Nephron (organoid): Measurements from ENCODE around the gene NFS1.

Experiments used
- H3K27ac Mint-ChIP-seq, 3 experiments: 2 replicates each; pipeline ENCODE4 v1.8.0; 2020; ENCODE audit warnings: mixed read lengths in 3 of 3, mild to moderate bottlenecking in 2 of 3, moderate library complexity in 1 of 3
- H3K27me3 Mint-ChIP-seq: 2 replicates; pipeline ENCODE4 v1.8.0; 2021; ENCODE audit warnings: low read depth, mild to moderate bottlenecking, moderate library complexity, mixed read lengths
- H3K36me3 Mint-ChIP-seq: 2 replicates; pipeline ENCODE4 v1.8.0; 2020; ENCODE audit warnings: low read depth, mixed read lengths
- H3K4me1 Mint-ChIP-seq: 2 replicates; pipeline ENCODE4 v1.8.0; 2020; ENCODE audit warnings: mixed read lengths
- H3K4me3 Mint-ChIP-seq, 3 experiments: 2 replicates each; pipeline ENCODE4 v1.8.0; 2020; ENCODE audit warnings: mild to moderate bottlenecking in 3 of 3, mixed read lengths in 3 of 3, moderate library complexity in 2 of 3
- H3K9me3 Mint-ChIP-seq: 2 replicates; pipeline ENCODE4 v1.8.0; 2020; ENCODE audit warnings: mixed read lengths
- TF ChIP-seq, protein P1 (sequence below), 3 experiments: fragments of 200-600 bp; sonication (generic); IDR thresholded peaks; one replicate each; pipeline ENCODE4 v1.5.0; 2021; ENCODE audit warnings: antibody characterized with exemption in 3 of 3; ENCODE audit not compliant: unreplicated experiment in 3 of 3

The NFS1 gene

DNA sequence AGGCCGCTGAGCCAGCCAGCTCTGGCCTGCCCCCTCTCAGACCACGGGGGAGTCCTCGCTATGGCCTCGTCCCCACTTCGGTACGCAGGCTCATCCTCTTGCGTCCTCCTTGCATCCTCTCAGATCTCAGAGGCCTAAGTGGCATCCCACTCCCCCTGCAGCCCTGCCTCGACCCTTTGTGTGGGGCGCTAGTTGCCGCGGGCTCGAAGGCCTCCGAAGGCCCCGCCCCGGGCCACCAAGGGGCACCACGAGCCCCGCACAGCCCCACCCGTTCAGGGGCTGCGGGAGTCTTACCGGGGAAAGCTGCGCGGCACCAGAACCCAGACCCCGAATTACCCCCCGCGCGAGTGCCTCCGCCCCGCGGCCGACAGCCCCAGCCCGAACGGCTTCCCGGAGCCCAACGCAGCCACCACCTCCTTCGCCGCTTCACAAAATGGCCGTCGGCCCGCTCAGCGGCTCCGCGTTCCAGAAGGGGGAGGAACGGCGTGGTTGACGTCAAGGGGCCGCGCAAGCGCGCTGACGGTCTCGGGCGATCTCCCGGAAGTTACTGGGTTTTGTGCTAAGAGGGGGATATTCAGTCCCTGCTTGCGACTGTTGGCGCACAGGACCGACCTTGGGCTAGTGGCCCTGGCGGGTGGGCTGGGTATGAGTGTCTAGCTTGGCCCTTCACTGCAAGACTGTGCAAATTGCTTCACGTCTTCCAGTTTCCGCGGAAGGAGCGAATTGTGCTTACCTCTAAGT lies 34.5 kb downstream of the NFS1 start, which contains the start of the genes CPNE1 and RBM12:
Gene CPNE1, minus strand, starts transcription at position 435 of the 741 bp plus-strand sequence. CDS start 31,977 bp downstream, outside the sequence.
Gene RBM12, minus strand, starts transcription at position 435 of the 741 bp plus-strand sequence. CDS start 9,578 bp downstream, outside the sequence.
- Mint-ChIP-seq H3K27me3 (peaks cover 3% of the 10 kb centered on the region), H3K4me3 (peak within 1 kb of the TSS; percentile 95 to 100 (median 97)), H3K36me3 (peaks cover 17% of the 10 kb centered on the region), H3K27ac (peak within 1 kb of the TSS; percentile 96 to 100 (median 99)), H3K4me1 (peaks cover 44% of the 10 kb centered on the region), H3K9me3 (no peaks in the 10 kb centered on the region)
- TF ChIP-seq, protein P1, sequence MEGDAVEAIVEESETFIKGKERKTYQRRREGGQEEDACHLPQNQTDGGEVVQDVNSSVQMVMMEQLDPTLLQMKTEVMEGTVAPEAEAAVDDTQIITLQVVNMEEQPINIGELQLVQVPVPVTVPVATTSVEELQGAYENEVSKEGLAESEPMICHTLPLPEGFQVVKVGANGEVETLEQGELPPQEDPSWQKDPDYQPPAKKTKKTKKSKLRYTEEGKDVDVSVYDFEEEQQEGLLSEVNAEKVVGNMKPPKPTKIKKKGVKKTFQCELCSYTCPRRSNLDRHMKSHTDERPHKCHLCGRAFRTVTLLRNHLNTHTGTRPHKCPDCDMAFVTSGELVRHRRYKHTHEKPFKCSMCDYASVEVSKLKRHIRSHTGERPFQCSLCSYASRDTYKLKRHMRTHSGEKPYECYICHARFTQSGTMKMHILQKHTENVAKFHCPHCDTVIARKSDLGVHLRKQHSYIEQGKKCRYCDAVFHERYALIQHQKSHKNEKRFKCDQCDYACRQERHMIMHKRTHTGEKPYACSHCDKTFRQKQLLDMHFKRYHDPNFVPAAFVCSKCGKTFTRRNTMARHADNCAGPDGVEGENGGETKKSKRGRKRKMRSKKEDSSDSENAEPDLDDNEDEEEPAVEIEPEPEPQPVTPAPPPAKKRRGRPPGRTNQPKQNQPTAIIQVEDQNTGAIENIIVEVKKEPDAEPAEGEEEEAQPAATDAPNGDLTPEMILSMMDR (IDR thresholded peaks at IDR 0.05; ENCODE audit: unreplicated experiment in 3 of 3), result no peak

- Mint-ChIP-seq H3K36me3 (peaks cover 11% of the 10 kb centered on the region), H3K9me3 (no peaks in the 10 kb centered on the region), H3K27me3 (peaks cover 3% of the 10 kb centered on the region), H3K4me1 (peaks cover 53% of the 10 kb centered on the region), H3K4me3 (peak overlapping the region; percentile 95 to 100 (median 97)), H3K27ac (peak overlapping the region; percentile 96 to 100 (median 99))
- TF ChIP-seq, protein P1 (IDR thresholded peaks at IDR 0.05; ENCODE audit: unreplicated experiment in 3 of 3), result no peak
Observed at GRCh38 chr20:35663516-35664465, 35.4 kb downstream of the NFS1 start.

DNA sequence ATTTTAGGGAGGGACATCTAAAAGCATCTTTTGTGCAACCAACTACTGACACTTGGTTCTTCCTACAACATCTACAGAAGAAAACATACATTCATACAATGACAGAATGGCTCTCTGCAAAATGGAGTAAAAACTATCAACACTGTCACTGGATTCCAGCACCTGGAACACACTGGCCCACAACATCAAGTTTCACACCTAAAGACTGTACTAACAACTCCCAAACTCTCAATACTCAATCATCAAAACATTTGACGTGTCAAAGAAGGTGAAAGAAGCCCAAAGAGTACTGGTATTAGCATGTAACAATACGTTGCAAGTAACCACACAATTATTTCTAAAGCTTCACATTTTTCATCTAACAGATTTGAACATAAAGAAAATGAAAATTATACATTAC lies 36.6 kb downstream of the NFS1 start:
- Mint-ChIP-seq H3K27me3 (peaks cover 3% of the 10 kb centered on the region), H3K36me3 (peaks cover 4% of the 10 kb centered on the region), H3K27ac (peak overlapping the region; percentile 81 to 99 (median 96)), H3K4me3 (peak overlapping the region; percentile 95 to 100 (median 97)), H3K4me1 (peaks cover 55% of the 10 kb centered on the region), H3K9me3 (no peaks in the 10 kb centered on the region)
- TF ChIP-seq, protein P1 (IDR thresholded peaks at IDR 0.05; ENCODE audit: unreplicated experiment in 3 of 3), result no peak

GRCh38 chr20:35661908-35662307 lies 37.2 kb downstream of the NFS1 start:
- peak overlapping the region; percentile 16 to 81 (median 33) for H3K27ac Mint-ChIP-seq
- TF ChIP-seq, protein P1 (IDR thresholded peaks at IDR 0.05; ENCODE audit: unreplicated experiment in 3 of 3), result no peak
- peaks cover 9% of the 10 kb centered on the region for H3K36me3 Mint-ChIP-seq
- H3K4me3 Mint-ChIP-seq, result peak overlapping the region; percentile 95 to 100 (median 97)
- H3K4me1 Mint-ChIP-seq, result peaks cover 61% of the 10 kb centered on the region
- no peaks in the 10 kb centered on the region for H3K9me3 Mint-ChIP-seq
- peaks cover 3% of the 10 kb centered on the region for H3K27me3 Mint-ChIP-seq

- peaks cover 9% of the 10 kb centered on the region for H3K36me3 Mint-ChIP-seq
- TF ChIP-seq, protein P1 (IDR thresholded peaks at IDR 0.05; ENCODE audit: unreplicated experiment in 3 of 3), result no peak
- peak overlapping the region in 2 of 3 experiments; percentile 97 to 100 for H3K4me3 Mint-ChIP-seq
- peaks cover 3% of the 10 kb centered on the region for H3K27me3 Mint-ChIP-seq
- H3K27ac Mint-ChIP-seq, result no peak overlapping the region
- H3K9me3 Mint-ChIP-seq, result no peaks in the 10 kb centered on the region
- peaks cover 61% of the 10 kb centered on the region for H3K4me1 Mint-ChIP-seq
Observed at GRCh38 chr20:35661053-35661452, 38.1 kb downstream of the NFS1 start.
